Measurements from ENCODE around the gene MAPK8.
"Not testable (repeated sequence)": the region's sequence is repeated elsewhere in the genome, so short reads cannot be mapped to it uniquely, and the experiment has no call there.

Gene MAPK8

GRCh38 chr10:48421862-48422261, 115.4 kb downstream of the MAPK8 start:
- not testable (repeated sequence) for DNase-seq

DNA sequence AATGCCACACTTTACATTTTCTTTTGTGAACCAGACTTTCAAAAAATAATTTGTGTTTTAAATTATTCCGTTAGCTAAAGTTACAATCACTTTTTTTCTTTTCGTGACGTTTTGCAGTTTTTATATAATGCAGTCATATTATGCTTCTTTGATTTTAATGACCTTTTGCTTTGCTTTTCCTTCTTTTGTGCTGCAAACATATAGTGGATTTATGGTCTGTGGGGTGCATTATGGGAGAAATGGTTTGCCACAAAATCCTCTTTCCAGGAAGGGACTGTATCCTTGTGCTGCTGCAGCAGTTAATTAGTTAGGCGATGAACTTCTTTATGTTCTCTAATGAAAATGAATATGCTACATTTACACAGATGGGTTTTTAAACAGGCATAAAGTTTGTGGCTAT, 117.4 kb downstream of the MAPK8 start:
- DNase-seq, result no peak

GRCh38 chr10:48428896-48429295, 122.4 kb downstream of the MAPK8 start:
- DNase-seq, result no peak

GRCh38 chr10:48429309-48429708, 122.8 kb downstream of the MAPK8 start:
- DNase-seq, result no peak

DNA sequence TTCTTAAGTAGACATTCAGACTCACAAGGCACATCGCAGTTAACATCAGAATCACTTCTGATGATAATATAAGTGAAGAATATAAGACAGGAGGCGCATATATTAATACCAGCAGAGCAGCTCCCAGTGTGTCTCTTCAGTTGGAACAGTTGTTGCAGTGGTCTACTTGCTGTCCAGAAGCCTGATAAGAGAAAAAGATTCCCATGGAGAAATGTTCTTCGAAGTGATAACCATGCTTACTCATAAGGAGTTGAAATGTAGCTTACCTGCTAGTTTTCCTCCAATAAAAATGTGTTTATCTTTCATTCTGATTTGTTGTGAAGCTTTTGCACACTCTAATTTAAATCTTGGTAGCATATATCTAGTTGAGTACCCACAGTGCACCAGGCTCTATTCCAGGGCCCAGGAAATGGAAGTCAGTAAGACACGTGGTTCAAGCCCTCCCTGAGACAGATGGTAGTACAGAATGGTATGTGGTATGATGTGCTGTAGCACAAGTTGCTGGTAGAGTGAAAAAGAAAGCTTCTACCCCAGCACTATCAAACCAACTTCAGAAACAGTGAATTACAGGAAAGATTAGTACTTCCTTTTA, 124.0 kb downstream of the MAPK8 start:
- no peak for DNase-seq

GRCh38 chr10:48431871-48432270, 125.4 kb downstream of the MAPK8 start:
- DNase-seq, result no peak

- no peak for DNase-seq
These were observed 131.1 kb downstream of the MAPK8 start for GRCh38 chr10:48437546-48437945.

- no peak for DNase-seq
These were observed 132.6 kb downstream of the MAPK8 start for GRCh38 chr10:48439031-48439430.

- no peak for DNase-seq
These were observed 133.1 kb downstream of the MAPK8 start for GRCh38 chr10:48439581-48440041.

DNA sequence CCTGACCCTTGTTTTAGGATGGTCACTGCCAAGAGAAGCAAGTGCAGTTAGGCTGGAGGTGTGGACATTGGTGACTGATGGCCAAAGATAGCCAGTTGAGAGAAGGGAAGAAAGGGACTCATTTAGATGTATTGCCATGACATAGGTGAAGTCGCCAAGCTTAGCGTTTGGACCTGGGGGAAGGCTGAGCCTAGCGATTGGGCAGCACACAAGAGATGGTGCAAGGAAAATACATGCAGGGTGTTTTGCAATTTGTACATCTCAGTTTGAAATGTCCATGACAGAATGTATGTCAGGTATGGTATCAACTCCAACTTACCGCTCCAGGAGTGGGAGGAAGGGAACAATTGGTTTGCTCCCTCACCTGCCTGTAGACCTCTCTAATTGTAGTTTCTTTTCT, 134.3 kb downstream of the MAPK8 start:
- DNase-seq, result no peak

- no peak for DNase-seq
These were observed 135.8 kb downstream of the MAPK8 start for GRCh38 chr10:48442090-48442808.

DNA sequence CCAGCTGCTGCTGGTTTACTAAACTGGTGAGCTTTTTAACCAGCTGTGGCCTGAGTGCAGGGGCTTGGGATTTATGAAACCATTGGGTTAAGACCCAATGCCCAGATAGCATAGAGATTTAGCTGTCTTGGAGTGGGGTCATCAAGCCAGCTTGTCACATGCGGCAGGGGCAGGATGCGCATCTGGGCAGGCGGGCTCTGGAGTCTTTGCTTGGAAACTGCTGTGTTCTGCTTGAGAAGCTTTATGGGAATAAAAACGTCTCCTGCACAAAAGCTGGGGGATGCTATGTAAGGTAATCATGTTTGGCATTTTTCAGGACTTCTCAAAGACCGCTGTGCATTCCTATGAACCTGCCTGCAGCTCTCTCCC, 136.3 kb downstream of the MAPK8 start:
- DNase-seq, result no peak

GRCh38 chr10:48444266-48444665, 137.8 kb downstream of the MAPK8 start:
- DNase-seq, result no peak

DNA sequence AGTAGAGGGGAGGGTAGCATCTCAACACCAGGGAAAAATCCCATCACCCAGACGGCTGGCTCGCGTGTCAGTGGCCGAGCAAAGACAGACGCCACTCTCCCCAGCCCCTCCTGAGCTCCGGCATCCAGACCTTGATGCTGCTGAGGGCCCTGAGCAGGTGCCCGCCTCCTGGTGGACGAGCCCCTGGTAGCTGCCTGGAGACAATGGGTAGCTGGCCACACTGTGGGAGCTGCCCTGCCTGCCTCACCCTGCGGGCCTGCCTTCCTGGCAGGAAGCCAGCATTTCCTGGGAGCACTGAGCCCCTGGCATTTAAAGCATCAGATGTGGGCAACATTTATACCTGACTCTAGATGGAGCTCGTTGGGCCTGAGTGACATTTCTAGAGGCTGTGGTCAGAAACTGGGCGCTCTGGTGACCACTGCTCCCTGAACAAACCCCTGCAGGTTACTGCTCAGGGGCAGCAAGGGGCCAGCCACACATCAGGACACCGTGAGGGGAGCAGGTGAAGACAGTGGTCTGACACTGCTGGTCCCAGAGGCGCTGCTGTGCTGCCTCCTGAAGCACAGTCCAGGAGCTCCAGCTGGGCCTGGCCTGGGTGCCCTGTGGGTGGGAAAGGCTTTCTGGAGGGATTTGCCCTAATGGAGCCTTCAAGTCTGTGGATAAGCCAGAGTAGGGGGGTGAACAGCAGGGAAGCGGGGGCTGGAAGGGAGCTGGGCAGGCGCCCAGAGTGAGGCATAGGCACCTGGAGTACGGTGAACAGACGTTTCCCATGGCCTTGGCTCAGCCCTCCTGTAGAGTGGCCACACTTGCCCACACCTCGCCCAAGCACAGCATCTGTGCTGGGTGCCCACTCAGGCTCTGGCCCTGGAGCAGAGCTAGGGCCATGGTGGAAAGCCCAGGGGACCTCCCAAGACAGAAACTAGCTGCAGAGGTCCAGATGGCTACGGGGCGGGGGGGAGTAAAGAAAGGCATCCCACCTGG, 138.7 kb downstream of the MAPK8 start:
- DNase-seq, result no peak

- DNase-seq, result no peak
These were observed 139.5 kb downstream of the MAPK8 start for GRCh38 chr10:48445932-48446331.

GRCh38 chr10:48446785-48447184, 140.3 kb downstream of the MAPK8 start:
- no peak for DNase-seq

DNA sequence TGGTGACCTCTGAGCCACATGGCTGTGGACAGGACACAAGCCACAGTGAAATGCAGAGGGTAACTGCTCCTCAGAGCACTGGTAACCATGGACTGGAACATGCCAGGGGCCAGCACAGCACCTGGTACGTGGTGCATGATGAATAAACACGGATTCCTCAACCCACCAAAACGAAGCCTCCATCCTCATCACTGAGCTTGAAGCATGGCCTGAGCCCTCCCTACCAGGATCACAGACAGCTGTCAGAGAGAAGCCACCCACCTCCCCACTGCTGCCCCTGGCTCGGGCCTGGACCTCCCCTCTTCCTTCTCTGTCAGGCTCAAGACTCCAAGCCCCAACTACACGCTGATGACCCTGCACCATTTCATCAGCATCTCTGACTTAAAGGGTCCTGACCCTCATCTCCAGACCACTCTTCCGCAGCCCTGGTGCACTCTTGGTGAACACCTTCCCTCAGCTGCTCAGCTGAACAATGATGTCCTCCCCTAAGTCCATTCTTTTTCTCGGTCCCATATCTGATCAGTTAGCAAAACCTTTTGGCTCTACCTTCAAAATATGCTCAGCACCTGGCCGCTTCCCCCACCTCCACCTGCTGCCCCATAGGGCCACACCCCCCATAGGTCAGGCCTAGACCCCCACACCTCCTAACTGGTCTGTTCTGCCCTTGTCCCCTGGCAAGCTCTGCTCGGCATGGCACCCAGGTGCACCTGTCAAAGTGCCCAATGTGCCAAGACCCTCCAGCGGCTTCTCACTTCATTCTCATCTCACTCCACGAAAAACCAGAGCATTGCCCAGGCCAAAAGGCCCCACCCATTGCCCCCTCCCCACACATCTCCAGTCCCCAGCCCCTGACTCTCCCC, 141.1 kb downstream of the MAPK8 start:
- no peak for DNase-seq

DNA sequence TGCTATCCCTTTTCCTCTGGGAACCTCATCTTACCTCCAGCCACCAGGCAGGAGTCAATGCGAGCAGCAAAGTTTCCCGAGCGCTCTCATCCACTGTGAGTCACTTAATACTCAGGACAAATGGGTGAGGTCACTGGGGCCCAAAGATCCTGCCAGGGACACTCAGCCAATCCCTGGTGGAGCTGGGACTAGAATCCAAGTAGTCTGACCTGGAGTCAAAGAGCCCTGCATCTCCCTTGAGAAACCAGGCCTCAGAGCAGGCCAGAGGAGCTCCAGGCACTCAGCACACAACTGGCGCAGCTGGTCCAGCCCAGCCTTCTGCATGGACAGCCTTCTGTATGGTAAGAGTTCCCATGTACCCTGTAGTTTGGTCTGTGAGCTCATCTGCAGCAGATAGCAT, 142.3 kb downstream of the MAPK8 start:
- no peak for DNase-seq

- no peak for DNase-seq
These were observed 143.2 kb downstream of the MAPK8 start for GRCh38 chr10:48449501-48450232.

GRCh38 chr10:48450233-48450740, 143.8 kb downstream of the MAPK8 start:
- DNase-seq, result no peak

DNA sequence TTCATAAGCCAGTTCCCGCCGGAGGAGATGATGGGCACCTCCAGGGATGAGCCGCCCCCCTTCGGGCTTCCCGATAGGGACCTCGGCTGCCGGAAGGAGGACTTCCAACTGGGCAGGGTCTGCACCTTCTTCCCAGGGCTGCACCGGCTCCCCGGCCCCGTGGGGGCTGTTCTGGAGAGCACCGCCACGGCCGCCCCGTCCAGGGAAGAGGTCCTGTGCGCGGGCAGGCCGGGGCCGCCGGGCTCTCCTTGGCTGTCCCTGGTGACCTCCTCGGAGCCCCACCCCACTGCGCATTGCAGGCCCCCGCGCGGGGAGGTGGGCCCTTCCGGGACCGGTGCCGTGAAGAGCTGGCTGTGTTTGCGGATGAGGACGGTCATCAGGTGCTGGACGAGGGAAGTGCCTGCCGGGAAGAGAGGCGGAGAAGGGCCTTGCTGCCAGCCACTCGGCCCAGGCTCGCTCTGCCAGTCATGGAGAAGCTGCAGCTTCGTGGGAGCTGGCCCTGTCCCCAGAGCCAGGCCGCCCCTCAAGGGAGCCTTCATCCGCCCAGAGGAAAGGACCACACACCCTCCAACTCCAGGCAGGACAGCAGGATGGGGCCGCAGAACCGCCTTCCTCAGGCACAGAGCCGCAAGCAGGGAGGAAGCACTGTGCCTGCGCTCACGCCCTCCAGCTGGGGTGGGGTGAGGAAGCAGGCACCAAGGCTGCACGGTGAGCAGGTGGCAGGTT, 144.4 kb downstream of the MAPK8 start:
- no peak for DNase-seq

All from T-helper 9 cell (primary cell).